Measurements from ENCODE around the gene DSE. TPM values are rescaled to one million over a fixed set of nuclear protein-coding genes. Genes with fewer than 3 reads are reported as not detected.

Gene DSE
- total RNA-seq, 4 donors from 2014 or later = 29.0 to 50.4 (median 38.7) TPM

DNA sequence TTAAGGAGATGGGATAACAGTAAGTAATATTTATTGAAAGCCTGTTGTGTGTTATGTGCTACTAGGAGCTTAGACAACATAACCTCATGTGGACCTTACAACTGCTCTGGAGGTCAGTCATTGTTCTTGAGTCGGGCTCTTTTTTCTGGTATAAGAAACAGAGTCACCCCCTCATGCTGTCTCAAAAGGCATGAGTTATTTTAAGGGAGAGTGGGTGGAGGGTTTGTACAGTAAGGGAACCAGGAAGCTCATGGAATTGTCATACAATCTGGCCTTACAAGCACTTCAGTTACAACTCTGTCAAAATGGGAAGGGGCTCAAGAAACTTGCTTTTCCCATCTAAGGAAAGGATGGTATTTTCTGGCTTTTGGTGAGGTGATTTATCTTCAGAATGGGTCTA lies 16.5 kb upstream of the DSE start:
- TF ChIP-seq, protein P1, sequence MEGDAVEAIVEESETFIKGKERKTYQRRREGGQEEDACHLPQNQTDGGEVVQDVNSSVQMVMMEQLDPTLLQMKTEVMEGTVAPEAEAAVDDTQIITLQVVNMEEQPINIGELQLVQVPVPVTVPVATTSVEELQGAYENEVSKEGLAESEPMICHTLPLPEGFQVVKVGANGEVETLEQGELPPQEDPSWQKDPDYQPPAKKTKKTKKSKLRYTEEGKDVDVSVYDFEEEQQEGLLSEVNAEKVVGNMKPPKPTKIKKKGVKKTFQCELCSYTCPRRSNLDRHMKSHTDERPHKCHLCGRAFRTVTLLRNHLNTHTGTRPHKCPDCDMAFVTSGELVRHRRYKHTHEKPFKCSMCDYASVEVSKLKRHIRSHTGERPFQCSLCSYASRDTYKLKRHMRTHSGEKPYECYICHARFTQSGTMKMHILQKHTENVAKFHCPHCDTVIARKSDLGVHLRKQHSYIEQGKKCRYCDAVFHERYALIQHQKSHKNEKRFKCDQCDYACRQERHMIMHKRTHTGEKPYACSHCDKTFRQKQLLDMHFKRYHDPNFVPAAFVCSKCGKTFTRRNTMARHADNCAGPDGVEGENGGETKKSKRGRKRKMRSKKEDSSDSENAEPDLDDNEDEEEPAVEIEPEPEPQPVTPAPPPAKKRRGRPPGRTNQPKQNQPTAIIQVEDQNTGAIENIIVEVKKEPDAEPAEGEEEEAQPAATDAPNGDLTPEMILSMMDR (IDR thresholded peaks at IDR 0.05) = no peak
- no peak for TF ChIP-seq POLR2A (IDR thresholded peaks at IDR 0.05)
- WGBS, 2 donors = 77 to 90% methylated on average over 1 of the region's 1 CpG
- intact Hi-C loops (cut with DNase I; ENCODE audit: low total_unique reads) = no loop called here
- no peak overlapping the region for H3K4me3 ChIP-seq (ENCODE audit: low read depth, poor library complexity, severe bottlenecking)
- no peak for DNase-seq (ENCODE audit: low spot score in 2 of 2)

DNA sequence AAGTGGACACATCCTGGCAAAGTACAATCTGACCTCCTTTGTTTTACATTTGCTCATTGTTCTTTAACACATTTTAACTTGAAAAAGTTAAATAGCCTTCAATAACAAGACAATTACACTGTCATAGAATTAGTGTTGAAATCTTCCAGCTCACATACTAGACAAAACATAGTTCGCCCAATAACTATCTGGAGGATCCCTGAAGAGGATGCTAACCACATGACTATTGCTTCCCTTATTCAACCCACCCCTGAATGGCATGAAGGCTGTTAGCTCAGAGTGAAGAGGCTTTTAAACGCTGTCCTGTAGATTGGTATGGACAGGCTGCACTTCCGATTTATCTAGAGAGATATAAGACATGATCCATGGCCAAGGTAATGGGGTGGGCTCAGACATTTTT lies 15.0 kb upstream of the DSE start:
- H3K4me3 ChIP-seq (ENCODE audit: low read depth, poor library complexity, severe bottlenecking) = no peak overlapping the region
- no peak for DNase-seq (ENCODE audit: low spot score in 2 of 2)
- TF ChIP-seq POLR2A (IDR thresholded peaks at IDR 0.05) = no peak
- TF ChIP-seq, protein P1 (IDR thresholded peaks at IDR 0.05) = no peak
- WGBS, 2 donors = 89 to 98% methylated on average over 3 of the region's 3 CpGs
- intact Hi-C loops (cut with DNase I; ENCODE audit: low total_unique reads) = no loop called here

DNA sequence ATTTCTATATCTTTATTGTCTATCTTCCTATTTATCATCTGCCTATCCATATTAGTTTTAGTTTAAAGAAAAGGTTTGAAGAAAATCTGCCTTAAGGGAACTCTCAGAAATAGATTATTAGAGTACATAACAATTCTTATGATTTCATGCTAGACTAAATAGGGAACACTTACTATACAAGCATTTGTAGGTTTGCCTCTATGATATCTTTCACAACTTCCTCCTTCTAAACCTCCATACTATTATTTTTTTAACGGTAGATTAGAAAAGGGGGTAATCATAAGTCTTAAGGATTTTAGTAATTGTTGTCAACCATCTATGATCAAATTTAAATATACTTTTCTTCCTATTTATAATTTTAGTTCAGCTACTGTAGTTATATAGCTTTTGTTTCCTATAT lies 11.6 kb upstream of the DSE start:
- intact Hi-C loops (cut with DNase I; ENCODE audit: low total_unique reads) = no loop called here
- no peak overlapping the region for H3K4me3 ChIP-seq (ENCODE audit: low read depth, poor library complexity, severe bottlenecking)
- 85 to 92% methylated on average over 1 of the region's 1 CpG for WGBS, 2 donors
- TF ChIP-seq, protein P1 (IDR thresholded peaks at IDR 0.05) = no peak
- no peak for TF ChIP-seq POLR2A (IDR thresholded peaks at IDR 0.05)
- no peak for DNase-seq (ENCODE audit: low spot score in 2 of 2)

DNA sequence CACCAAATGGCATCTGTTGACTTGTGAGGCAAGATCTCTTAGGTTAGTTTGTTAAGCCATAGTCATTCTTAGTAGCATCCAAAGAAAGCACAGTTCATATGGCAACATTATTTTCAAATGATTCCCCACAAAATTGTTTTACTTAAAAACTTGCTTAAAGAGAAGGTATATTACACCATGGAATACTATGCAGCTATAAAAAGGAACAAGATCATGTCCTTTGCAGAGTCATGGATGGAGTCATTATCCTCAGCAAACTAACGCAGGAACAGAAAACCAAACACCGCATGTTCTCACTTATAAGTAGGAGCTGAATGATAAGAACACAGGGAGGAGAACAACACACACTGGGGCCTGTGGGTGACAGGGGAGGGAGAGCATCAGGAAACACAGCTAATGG lies 10.9 kb upstream of the DSE start:
- no peak overlapping the region for H3K4me3 ChIP-seq (ENCODE audit: low read depth, poor library complexity, severe bottlenecking)
- intact Hi-C loops (cut with DNase I; ENCODE audit: low total_unique reads) = no loop called here
- WGBS, 2 donors = 94 to 97% methylated on average over 2 of the region's 2 CpGs
- TF ChIP-seq POLR2A (IDR thresholded peaks at IDR 0.05) = no peak
- TF ChIP-seq, protein P1 (IDR thresholded peaks at IDR 0.05) = no peak
- no peak for DNase-seq (ENCODE audit: low spot score in 2 of 2)

DNA sequence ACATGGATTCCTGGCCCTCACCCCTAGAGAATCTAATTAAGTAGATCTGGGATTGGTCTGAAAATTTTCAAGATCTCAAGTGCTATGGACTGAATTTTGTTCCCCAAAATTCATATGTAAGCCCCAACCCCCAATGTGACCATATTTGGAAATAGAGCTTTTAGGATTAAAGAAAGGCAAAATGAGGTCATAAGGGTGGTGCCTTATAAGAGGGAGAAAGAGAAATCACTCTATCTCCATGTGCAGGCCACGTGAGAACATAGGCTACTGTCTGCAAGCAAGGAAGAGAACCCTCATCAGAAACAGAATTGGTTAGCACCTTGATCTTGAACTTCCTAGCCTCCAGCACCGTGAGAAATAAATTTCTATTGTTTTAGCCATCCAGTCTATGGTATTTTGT lies 8.5 kb upstream of the DSE start:
- no peak for DNase-seq (ENCODE audit: low spot score in 2 of 2)
- intact Hi-C loops (cut with DNase I; ENCODE audit: low total_unique reads) = no loop called here
- WGBS, 2 donors = 34 to 41% methylated on average over 2 of the region's 2 CpGs
- no peak overlapping the region for H3K4me3 ChIP-seq (ENCODE audit: low read depth, poor library complexity, severe bottlenecking)
- TF ChIP-seq, protein P1 (IDR thresholded peaks at IDR 0.05) = no peak
- TF ChIP-seq POLR2A (IDR thresholded peaks at IDR 0.05) = no peak

DNA sequence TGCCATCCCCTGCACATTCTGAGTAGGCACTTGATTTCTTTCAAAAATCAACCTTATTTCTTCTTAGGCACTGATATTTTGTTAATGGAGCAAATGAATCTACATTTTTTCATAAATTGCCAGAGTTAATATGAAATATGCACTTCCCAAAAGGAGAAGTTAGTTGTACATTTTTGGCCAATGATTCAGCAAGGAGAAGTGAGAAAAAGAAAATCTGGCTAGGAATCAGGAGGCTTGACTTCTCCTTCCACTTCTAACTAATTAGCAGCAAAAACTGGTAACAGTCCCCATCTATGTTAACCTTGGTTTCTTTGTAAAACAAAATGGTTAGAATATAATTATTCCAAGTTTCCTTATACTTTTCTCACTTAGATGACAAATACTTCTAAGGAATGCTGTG lies 7.0 kb upstream of the DSE start:
- TF ChIP-seq, protein P1 (IDR thresholded peaks at IDR 0.05) = no peak
- TF ChIP-seq POLR2A (IDR thresholded peaks at IDR 0.05) = no peak
- intact Hi-C loops (cut with DNase I; ENCODE audit: low total_unique reads) = no loop called here
- H3K4me3 ChIP-seq (ENCODE audit: low read depth, poor library complexity, severe bottlenecking) = no peak overlapping the region
- DNase-seq (ENCODE audit: low spot score in 2 of 2) = no peak
